Measurements from ENCODE around the gene KDM6A.

GRCh38 chrX:44890247-44890646 is 17.3 kb downstream of the KDM6A start:
- TF ChIP-seq CTCF (IDR thresholded peaks at IDR 0.05; ENCODE audit: low read length) (no peak), EZH2 (IDR thresholded peaks at IDR 0.05; ENCODE audit: borderline replicate concordance, low read length) (no peak)
